HG02798 (cell line): Measurements from ENCODE around the gene SHBG.
"Not testable (repeated sequence)": the region's sequence is repeated elsewhere in the genome, so short reads cannot be mapped to it uniquely, and the experiment has no call there.

Source experiments
- ATAC-seq: cut with Tn5 transposase; IDR thresholded peaks from one replicate; pipeline ENCODE4 v1.9.1; 2021; ENCODE audit warnings: mild to moderate bottlenecking; ENCODE audit not compliant: unreplicated experiment, poor library complexity

Gene SHBG

DNA sequence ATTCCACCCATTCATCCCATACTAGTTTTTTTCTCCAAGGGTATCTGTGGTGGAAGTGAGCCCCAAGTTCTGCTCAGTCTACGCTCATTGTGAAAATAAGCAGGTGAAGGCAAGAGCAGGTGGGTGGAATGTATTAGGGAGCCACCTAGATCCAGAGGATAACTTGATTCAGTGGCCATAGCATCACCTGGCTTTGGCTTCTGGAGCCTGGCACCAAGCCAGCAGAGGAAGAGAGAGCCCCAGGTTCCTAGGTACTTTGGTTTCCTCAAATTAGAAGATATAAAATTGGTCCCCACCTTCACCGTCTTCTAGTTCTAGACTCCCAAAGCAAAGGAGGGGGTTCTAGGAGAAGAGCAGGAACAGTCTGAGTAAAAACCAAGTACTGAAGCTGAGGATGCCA is 19.3 kb upstream of the SHBG start:
- no peak for ATAC-seq

DNA sequence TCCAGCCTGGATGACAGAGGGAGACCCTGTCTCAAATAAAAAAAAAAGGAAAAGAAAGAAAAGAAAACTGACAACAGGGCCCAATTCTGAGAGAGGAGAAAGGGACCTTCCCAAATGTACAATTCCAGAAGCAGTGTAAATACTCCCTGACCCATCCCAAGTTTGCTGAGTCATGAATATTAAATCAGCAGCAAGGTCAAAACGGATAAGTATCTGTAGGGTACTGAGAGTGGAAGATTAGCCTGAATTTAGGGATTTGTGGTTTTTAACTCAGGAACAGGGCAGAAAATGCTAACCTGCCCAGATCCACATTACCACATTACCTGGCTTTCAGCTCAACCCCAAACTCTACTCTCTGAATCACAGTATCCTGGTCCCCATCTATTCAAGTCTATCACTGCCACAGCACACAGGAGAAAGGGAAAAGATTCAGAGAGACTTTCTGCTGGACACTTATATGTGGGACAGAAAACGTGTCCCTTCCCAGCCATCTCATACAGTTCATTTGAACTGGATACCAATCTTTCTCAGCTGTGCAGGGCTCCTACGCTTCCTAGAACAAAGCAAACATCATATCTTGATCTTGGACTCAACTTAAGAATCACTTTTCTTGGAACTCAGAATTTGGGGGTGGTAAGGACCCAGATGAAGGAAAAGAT is 18.2 kb upstream of the SHBG start:
- ATAC-seq = no peak

DNA sequence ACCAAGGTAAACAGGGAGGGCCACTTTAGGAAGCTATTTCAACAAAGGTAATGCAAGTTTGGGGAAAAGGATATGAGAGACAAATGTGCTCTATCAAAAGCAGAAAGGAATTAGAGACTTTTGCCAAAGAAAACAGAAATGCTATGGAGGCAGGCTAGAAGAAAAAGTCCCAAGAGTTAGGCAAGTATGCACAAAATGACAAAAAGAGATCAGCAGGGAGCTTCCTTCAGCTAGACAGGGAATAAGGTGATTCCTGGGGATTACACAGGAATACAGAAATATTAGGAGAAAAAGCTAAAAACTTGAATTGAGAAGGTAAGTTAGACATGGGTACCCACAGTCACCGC is 17.7 kb upstream of the SHBG start:
- ATAC-seq = no peak

GRCh38 chr17:7613769-7614424 is 16.0 kb upstream of the SHBG start:
- ATAC-seq = no peak

- peak; percentile 91 for ATAC-seq
Measured at GRCh38 chr17:7614425-7615264, 15.3 kb upstream of the SHBG start, which contains the start of gene FXR2. FXR2 (minus strand) TSS chr17:7614897; CDS start chr17:7614532, 365 bp downstream.

DNA sequence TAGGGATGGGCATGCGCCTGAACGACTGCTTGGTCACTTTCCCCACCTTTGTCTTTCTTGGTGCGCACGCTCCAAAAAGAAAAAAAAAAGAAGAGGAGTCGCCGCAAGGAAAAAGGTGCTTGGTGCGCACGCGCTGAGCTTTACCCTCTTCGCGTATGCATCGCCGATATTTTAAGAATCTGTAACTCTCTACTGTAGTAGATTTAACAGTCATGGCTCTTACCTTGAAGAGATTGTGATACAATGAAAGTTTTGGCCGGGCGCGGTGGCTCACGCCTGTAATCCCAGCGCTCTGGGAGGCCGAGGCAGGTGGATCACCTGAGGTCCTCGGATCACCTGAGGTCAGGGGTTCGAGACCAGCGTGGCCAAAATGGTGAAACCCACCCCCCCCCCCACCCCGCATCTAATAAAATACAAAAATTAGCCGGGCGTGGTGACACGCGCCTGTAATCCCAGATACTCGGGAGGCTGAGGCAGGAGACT is 14.6 kb upstream of the SHBG start:
- no peak for ATAC-seq

GRCh38 chr17:7618608-7619007 is 11.3 kb upstream of the SHBG start:
- no peak for ATAC-seq

DNA sequence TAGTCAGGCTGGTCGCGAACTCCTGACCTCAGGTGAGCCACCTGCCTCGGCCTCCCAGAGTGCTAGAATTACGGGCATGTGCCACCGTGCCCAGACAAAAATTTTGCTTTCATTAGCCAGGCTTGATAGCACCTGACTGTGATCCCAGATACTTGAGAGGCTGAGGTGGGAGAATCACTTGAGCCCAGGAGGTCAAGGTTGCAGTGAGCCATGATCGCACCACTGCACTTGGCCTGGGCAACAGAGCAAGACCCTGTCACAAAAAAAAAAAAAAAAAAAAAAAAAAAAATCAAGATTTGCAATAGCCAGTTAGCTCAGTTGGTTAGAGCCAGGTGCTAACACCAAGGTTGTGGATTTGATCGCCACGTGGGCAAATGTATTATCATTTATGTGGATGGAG is 9.1 kb upstream of the SHBG start:
- ATAC-seq = no peak

DNA sequence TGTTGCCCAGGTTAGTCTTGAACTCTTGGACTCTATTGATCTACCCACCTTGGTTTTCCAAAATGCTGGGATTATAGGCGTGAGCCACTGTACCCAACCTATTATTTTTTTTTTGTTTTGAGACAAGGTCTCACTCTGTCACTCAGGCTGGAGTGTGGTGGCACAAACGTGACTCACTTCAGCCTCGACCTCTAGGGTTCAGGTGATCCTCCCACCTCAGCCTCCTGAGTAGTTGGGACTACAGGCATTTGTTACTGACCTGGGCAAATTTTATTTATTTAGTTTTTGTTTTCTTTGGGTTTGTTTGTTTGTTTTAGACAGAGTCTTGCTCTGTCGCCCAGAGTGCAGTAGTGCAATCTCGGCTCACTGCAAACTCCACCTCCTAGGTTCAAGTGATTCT is 6.3 kb upstream of the SHBG start:
- no peak for ATAC-seq

DNA sequence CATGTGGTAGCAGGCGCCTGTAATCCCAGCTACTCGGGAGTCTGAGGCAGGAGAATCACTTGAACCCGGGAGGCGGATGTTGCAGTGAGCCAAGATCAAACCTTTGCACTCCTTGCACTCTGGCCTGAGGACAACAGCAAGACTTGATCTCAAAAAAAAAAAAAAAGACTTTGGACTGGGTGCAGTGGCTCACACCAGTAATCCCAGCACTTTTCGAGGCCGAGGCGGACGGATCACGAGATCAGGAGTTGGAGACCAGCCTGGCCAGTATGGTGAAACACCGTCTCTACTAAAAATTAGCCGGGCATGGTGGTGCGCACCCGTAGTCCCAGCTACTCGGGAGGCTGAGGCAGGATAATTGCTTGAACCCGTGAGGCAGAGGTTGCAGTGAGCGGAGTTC is 4.2 kb upstream of the SHBG start:
- ATAC-seq = not testable (repeated sequence)

- no peak for ATAC-seq
Measured at GRCh38 chr17:7626307-7626706, 3.6 kb upstream of the SHBG start.

DNA sequence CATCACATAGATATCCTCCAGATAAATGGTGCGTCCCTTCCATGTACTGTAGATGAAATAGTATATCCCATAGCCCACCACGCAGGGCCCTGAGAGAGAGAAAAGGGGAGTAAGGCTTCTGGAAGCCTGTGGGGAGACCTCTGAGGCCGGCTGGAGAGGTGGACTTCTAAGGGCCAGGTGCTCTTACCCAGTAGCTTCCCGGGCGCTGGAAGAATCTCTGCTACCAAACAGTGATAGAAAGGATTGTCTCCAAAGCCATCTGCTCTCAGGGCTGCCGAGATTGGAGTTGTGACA is 3.0 kb upstream of the SHBG start:
- ATAC-seq = no peak

GRCh38 chr17:7627250-7628121 is 2.4 kb upstream of the SHBG start, which contains the start of gene SAT2:
SAT2 (minus strand) TSS chr17:7627821; CDS start chr17:7627635, 186 bp downstream.
- peak; percentile 90 for ATAC-seq

DNA sequence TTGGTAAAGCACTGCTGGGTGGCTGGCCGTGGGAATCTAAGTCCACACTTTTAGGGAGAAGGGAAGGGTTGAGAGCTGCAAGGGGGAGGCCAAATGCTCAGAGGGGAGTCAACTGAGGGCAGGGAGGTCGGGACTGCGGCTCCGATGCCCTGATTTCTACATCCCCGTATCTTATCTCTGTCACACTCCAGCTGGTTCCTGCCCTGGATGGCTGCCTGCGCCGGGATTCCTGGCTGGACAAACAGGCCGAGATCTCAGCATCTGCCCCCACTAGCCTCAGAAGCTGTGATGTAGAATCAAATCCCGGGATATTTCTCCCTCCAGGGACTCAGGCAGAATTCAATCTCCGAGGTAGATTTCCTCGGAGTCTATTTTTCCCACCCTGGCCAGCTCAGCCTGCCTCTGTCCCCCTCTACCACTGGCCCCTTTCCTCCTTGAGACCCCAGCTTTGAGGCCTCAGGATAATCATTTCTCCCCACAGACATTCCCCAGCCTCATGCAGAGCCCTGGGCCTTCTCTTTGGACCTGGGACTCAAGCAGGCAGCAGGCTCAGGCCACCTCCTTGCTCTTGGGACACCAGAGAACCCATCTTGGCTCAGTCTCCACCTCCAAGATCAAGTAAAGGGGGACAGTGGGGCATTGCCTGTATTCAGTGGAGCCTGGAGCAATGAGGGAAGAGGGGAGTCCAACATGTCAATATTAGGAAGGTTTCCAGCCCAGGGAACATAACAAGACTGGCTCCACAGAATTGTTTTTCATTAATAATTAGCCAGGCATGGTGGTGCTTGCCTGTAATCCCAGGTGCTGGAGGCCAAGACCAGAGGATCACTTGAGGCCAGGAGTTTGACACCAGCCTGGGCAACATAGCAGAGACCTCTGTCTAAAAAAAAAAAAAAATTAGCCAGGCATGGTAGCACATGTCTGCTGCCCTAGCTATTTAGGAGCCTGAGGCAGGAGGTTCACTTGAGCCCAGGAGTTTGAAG is 1.8 kb downstream of the SHBG start:
- ATAC-seq = no peak

- no peak for ATAC-seq
Measured at GRCh38 chr17:7632492-7632894, 2.6 kb downstream of the SHBG start.

DNA sequence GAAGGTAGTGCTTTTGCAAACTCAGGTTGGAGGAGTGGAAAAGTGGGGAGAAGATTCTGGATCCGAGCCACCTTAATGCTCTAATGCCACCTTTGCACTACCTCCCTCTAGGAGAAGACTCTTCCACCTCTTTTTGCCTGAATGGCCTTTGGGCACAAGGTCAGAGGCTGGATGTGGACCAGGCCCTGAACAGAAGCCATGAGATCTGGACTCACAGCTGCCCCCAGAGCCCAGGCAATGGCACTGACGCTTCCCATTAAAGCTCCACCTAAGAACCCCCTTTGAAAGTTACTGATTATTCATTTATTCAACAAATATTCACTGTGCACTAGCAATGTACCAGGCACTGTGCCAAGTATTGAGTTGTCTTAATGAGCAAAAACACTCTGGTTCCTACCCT is 3.2 kb downstream of the SHBG start:
- ATAC-seq = no peak

GRCh38 chr17:7634384-7634783 is 4.4 kb downstream of the SHBG start:
- ATAC-seq = no peak

DNA sequence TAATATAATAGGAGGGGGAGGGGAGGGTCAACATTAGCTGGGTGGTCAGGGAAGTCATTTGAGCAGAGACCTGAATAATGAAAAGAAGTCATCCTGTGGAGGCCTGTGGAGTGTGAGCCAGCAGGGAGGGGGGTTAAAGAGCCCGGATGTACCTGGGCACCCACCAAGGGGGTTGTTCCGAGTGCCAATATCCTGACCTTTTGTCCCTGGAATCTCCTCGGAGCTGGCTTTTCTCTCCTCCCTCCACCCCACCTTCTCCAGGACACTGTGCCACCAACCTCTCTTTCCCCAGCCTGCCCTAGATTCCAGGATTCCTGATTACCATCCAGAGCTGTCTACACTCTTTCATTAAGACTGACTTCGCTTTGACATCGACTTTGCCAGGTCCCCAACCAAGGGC is 6.2 kb downstream of the SHBG start:
- ATAC-seq = no peak

- no peak for ATAC-seq
Measured at GRCh38 chr17:7640783-7641182, 10.8 kb downstream of the SHBG start.
